OCI-LY3 (cell line): ENCODE data around the gene OGDH.

Experiments
- EZH2phosphoT487 ChIP-seq: fragments of 200-600 bp; shearing (Covaris generic); IDR thresholded peaks from 2 replicates; pipeline ENCODE4 v1.6.1; 2018; ENCODE audit warnings: antibody characterized with exemption, mixed run types, low read depth
- TF ChIP-seq, protein P1 (sequence below): fragments of 200-600, 300-600 bp; sonication (generic); IDR thresholded peaks from 2 replicates; pipeline ENCODE4 v1.5.1; 2014; ENCODE audit warnings: antibody characterized with exemption, low read length, low read depth

DNA sequence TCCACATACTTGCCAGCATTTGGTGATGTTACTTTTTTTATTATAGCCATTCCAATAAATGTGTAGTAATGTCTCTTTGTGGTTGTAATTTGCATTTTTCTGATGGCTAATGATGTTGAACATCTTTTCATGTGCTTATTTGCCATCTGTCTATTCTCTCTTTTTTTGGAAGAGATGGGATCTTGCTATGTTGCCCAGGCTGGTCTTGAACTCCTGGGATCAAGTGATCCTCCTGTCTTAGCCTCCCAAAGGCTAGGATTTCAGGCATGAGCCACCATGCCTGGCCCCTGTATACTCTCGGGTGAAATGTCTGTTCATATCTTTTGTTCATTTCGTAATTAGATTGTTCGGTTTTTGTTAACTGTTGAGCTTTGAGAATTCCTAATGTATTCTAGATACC, 3.4 kb downstream of the OGDH start:
- TF ChIP-seq, protein P1, sequence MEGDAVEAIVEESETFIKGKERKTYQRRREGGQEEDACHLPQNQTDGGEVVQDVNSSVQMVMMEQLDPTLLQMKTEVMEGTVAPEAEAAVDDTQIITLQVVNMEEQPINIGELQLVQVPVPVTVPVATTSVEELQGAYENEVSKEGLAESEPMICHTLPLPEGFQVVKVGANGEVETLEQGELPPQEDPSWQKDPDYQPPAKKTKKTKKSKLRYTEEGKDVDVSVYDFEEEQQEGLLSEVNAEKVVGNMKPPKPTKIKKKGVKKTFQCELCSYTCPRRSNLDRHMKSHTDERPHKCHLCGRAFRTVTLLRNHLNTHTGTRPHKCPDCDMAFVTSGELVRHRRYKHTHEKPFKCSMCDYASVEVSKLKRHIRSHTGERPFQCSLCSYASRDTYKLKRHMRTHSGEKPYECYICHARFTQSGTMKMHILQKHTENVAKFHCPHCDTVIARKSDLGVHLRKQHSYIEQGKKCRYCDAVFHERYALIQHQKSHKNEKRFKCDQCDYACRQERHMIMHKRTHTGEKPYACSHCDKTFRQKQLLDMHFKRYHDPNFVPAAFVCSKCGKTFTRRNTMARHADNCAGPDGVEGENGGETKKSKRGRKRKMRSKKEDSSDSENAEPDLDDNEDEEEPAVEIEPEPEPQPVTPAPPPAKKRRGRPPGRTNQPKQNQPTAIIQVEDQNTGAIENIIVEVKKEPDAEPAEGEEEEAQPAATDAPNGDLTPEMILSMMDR, result no peak
- TF ChIP-seq EZH2phosphoT487, result no peak
